Testis (tissue), 2 donors: ENCODE data around the gene L2HGDH.

ENCODE experiments used
- CTCF ChIP-seq, 3 experiments: fragments of 450-650 bp in 2 of 3; fragments of 200-600 bp in 1 of 3; sonication (generic) in 1 of 3; IDR thresholded peaks; one replicate each; pipeline ENCODE4 v1.5.1; 2016 to 2019; ENCODE audit warnings: antibody characterized with exemption in 3 of 3, mild to moderate bottlenecking in 2 of 3, moderate library complexity in 1 of 3
- POLR2A ChIP-seq: fragments of 450-650 bp; IDR thresholded peaks from one replicate; pipeline ENCODE4 v1.6.1; 2017; ENCODE audit warnings: antibody characterized with exemption, mild to moderate bottlenecking, moderate library complexity

GRCh38 chr14:50265029-50265428 lies 47.0 kb downstream of the L2HGDH start:
- TF ChIP-seq CTCF (IDR thresholded peaks at IDR 0.05) (no peak), POLR2A (no peak)
